Measurements from ENCODE around the gene CLIC1.

Gene CLIC1

GRCh38 chr6:31691078-31691463, 45.3 kb downstream of the CLIC1 start:
- no peak overlapping the region for H3K4ac ChIP-seq (ENCODE audit: low read depth, low read length)
- no peak overlapping the region for H2AFZ ChIP-seq (ENCODE audit: insufficient read depth, low read length, poor library complexity)
- no CpG with 5 or more reads among the region's 6 CpGs for whole genome bisulfite sequencing (ENCODE audit: extremely low coverage, insufficient coverage, insufficient read length)
- H3K18ac ChIP-seq (ENCODE audit: low read length) = no peak overlapping the region
- H3K27me3 ChIP-seq (ENCODE audit: insufficient read depth, low read length) = no peaks in the 10 kb centered on the region
- H3K79me2 ChIP-seq (ENCODE audit: control insufficient read depth, insufficient read depth, low read length, poor library complexity) = no peaks in the 10 kb centered on the region
- H3K9me3 ChIP-seq (ENCODE audit: insufficient read depth, low read depth, low read length) = no peaks in the 10 kb centered on the region
- no peak overlapping the region for H3K9ac ChIP-seq (ENCODE audit: low read length)
- no peak overlapping the region for H3K4me3 ChIP-seq (ENCODE audit: low read depth, low read length)
- H3K4me2 ChIP-seq (ENCODE audit: low read length) = peak overlapping the region; percentile 9
- peak overlapping the region; percentile 24 for H3K14ac ChIP-seq (ENCODE audit: low read length)
- peaks cover 11 to 13% of the 10 kb centered on the region in 2 experiments for H3K4me1 ChIP-seq (ENCODE audit: control insufficient read depth in 1 of 2, insufficient read depth in 2 of 2, low read length in 2 of 2)
- peak overlapping the region; percentile 61 for H2BK12ac ChIP-seq (ENCODE audit: low read length)
- no peak for DNase-seq
- peak overlapping the region; percentile 59 for H2AK5ac ChIP-seq (ENCODE audit: low read length)
- H3K79me1 ChIP-seq (ENCODE audit: low read length) = peaks cover 13% of the 10 kb centered on the region
- peak overlapping the region; percentile 15 for H4K91ac ChIP-seq (ENCODE audit: low read depth, low read length)
- no peak overlapping the region for H4K8ac ChIP-seq (ENCODE audit: low read depth, low read length)
- peak overlapping the region; percentile 63 for H3K27ac ChIP-seq (ENCODE audit: low read depth, low read length)
- H2BK120ac ChIP-seq (ENCODE audit: insufficient read depth, low read length, poor library complexity) = peak overlapping the region; percentile 43
- H3K23ac ChIP-seq (ENCODE audit: low read length) = no peak overlapping the region
- no peak overlapping the region for H4K12ac ChIP-seq (ENCODE audit: low read depth, low read length)
- peaks cover 68 to 70% of the 10 kb centered on the region in 2 experiments for H3K36me3 ChIP-seq (ENCODE audit: control insufficient read depth in 1 of 2, insufficient read depth in 2 of 2, low read length in 2 of 2)
- peak overlapping the region; percentile 39 for H2BK5ac ChIP-seq (ENCODE audit: low read depth, low read length, poor library complexity)

GRCh38 chr6:31690231-31691077, 45.9 kb downstream of the CLIC1 start:
- Histone ChIP-seq H3K9me3 (ENCODE audit: insufficient read depth, low read depth, low read length) (no peaks in the 10 kb centered on the region), H3K79me1 (ENCODE audit: low read length) (peaks cover 13% of the 10 kb centered on the region), H3K14ac (ENCODE audit: low read length) (peak overlapping the region; percentile 24), H2AFZ (ENCODE audit: insufficient read depth, low read length, poor library complexity) (peak overlapping the region; percentile 10), H3K9ac (ENCODE audit: low read length) (no peak overlapping the region), H3K4me2 (ENCODE audit: low read length) (peak overlapping the region; percentile 9), H3K79me2 (ENCODE audit: control insufficient read depth, insufficient read depth, low read length, poor library complexity) (no peaks in the 10 kb centered on the region), H2BK120ac (ENCODE audit: insufficient read depth, low read length, poor library complexity) (peak overlapping the region; percentile 43), H3K27ac (ENCODE audit: low read depth, low read length) (peak overlapping the region; percentile 63), H2BK5ac (ENCODE audit: low read depth, low read length, poor library complexity) (peak overlapping the region; percentile 64), H3K27me3 (ENCODE audit: insufficient read depth, low read length) (no peaks in the 10 kb centered on the region), H3K4me3 (ENCODE audit: low read depth, low read length) (no peak overlapping the region), H4K91ac (ENCODE audit: low read depth, low read length) (peak overlapping the region; percentile 22), H3K23ac (ENCODE audit: low read length) (no peak overlapping the region), H3K4me1 (ENCODE audit: control insufficient read depth in 1 of 2, insufficient read depth in 2 of 2, low read length in 2 of 2) (peaks cover 11 to 13% of the 10 kb centered on the region in 2 experiments), H2AK5ac (ENCODE audit: low read length) (peak overlapping the region; percentile 59), H4K12ac (ENCODE audit: low read depth, low read length) (no peak overlapping the region), H2BK12ac (ENCODE audit: low read length) (peak overlapping the region; percentile 61), H3K18ac (ENCODE audit: low read length) (no peak overlapping the region), H4K8ac (ENCODE audit: low read depth, low read length) (peak overlapping the region; percentile 72), H3K4ac (ENCODE audit: low read depth, low read length) (no peak overlapping the region), H3K36me3 (ENCODE audit: control insufficient read depth in 1 of 2, insufficient read depth in 2 of 2, low read length in 2 of 2) (peaks cover 68 to 69% of the 10 kb centered on the region in 2 experiments)
- no CpG with 5 or more reads among the region's 10 CpGs for WGBS (ENCODE audit: extremely low coverage, insufficient coverage, insufficient read length)
- DNase-seq = peak in 1 of 2 donors; percentile 18

GRCh38 chr6:31689249-31690110, 46.9 kb downstream of the CLIC1 start:
- H2BK120ac ChIP-seq (ENCODE audit: insufficient read depth, low read length, poor library complexity) = peak overlapping the region; percentile 37
- WGBS (ENCODE audit: extremely low coverage, insufficient coverage, insufficient read length) = no CpG with 5 or more reads among the region's 11 CpGs

GRCh38 chr6:31687860-31688693, 48.3 kb downstream of the CLIC1 start:
- no peak overlapping the region for H3K23ac ChIP-seq (ENCODE audit: low read length)
- no peak for DNase-seq
- no peak overlapping the region for H3K18ac ChIP-seq (ENCODE audit: low read length)
- H4K8ac ChIP-seq (ENCODE audit: low read depth, low read length) = no peak overlapping the region
- H4K91ac ChIP-seq (ENCODE audit: low read depth, low read length) = no peak overlapping the region
- no peaks in the 10 kb centered on the region for H3K79me2 ChIP-seq (ENCODE audit: control insufficient read depth, insufficient read depth, low read length, poor library complexity)
- no peak overlapping the region for H2AFZ ChIP-seq (ENCODE audit: insufficient read depth, low read length, poor library complexity)
- H4K12ac ChIP-seq (ENCODE audit: low read depth, low read length) = peak overlapping the region; percentile 39
- no peaks in the 10 kb centered on the region for H3K27me3 ChIP-seq (ENCODE audit: insufficient read depth, low read length)
- H2BK5ac ChIP-seq (ENCODE audit: low read depth, low read length, poor library complexity) = no peak overlapping the region
- H3K27ac ChIP-seq (ENCODE audit: low read depth, low read length) = no peak overlapping the region
- no peak overlapping the region for H2BK120ac ChIP-seq (ENCODE audit: insufficient read depth, low read length, poor library complexity)
- H3K9ac ChIP-seq (ENCODE audit: low read length) = no peak overlapping the region
- no peak overlapping the region for H2AK5ac ChIP-seq (ENCODE audit: low read length)
- WGBS (ENCODE audit: extremely low coverage, insufficient coverage, insufficient read length) = no CpG with 5 or more reads among the region's 14 CpGs
- no peak overlapping the region for H3K4me2 ChIP-seq (ENCODE audit: low read length)
- H3K36me3 ChIP-seq (ENCODE audit: control insufficient read depth in 1 of 2, insufficient read depth in 2 of 2, low read length in 2 of 2) = peaks cover 54 to 57% of the 10 kb centered on the region in 2 experiments
- peaks cover 11 to 17% of the 10 kb centered on the region in 2 experiments for H3K4me1 ChIP-seq (ENCODE audit: control insufficient read depth in 1 of 2, insufficient read depth in 2 of 2, low read length in 2 of 2)
- no peak overlapping the region for H3K4me3 ChIP-seq (ENCODE audit: low read depth, low read length)
- H3K9me3 ChIP-seq (ENCODE audit: insufficient read depth, low read depth, low read length) = no peaks in the 10 kb centered on the region
- peaks cover 13% of the 10 kb centered on the region for H3K79me1 ChIP-seq (ENCODE audit: low read length)
- no peak overlapping the region for H3K4ac ChIP-seq (ENCODE audit: low read depth, low read length)
- no peak overlapping the region for H3K14ac ChIP-seq (ENCODE audit: low read length)
- no peak overlapping the region for H2BK12ac ChIP-seq (ENCODE audit: low read length)

More at GRCh38 chr6:31689249-31690110, 46.9 kb downstream of the CLIC1 start:
- Histone ChIP-seq H3K4me3 (ENCODE audit: low read depth, low read length) (no peak overlapping the region), H3K4me2 (ENCODE audit: low read length) (no peak overlapping the region), H3K4ac (ENCODE audit: low read depth, low read length) (no peak overlapping the region), H3K9me3 (ENCODE audit: insufficient read depth, low read depth, low read length) (no peaks in the 10 kb centered on the region), H3K14ac (ENCODE audit: low read length) (peak overlapping the region; percentile 19), H4K91ac (ENCODE audit: low read depth, low read length) (peak overlapping the region; percentile 22), H4K12ac (ENCODE audit: low read depth, low read length) (no peak overlapping the region), H3K79me1 (ENCODE audit: low read length) (peaks cover 13% of the 10 kb centered on the region), H3K9ac (ENCODE audit: low read length) (no peak overlapping the region), H3K23ac (ENCODE audit: low read length) (no peak overlapping the region), H2AK5ac (ENCODE audit: low read length) (peak overlapping the region; percentile 58), H2BK12ac (ENCODE audit: low read length) (no peak overlapping the region), H2BK5ac (ENCODE audit: low read depth, low read length, poor library complexity) (peak overlapping the region; percentile 16), H4K8ac (ENCODE audit: low read depth, low read length) (no peak overlapping the region), H3K36me3 (ENCODE audit: control insufficient read depth in 1 of 2, insufficient read depth in 2 of 2, low read length in 2 of 2) (peaks cover 62 to 65% of the 10 kb centered on the region in 2 experiments), H2AFZ (ENCODE audit: insufficient read depth, low read length, poor library complexity) (no peak overlapping the region), H3K4me1 (ENCODE audit: control insufficient read depth in 1 of 2, insufficient read depth in 2 of 2, low read length in 2 of 2) (peaks cover 11 to 13% of the 10 kb centered on the region in 2 experiments), H3K27me3 (ENCODE audit: insufficient read depth, low read length) (no peaks in the 10 kb centered on the region), H3K27ac (ENCODE audit: low read depth, low read length) (no peak overlapping the region), H3K18ac (ENCODE audit: low read length) (no peak overlapping the region), H3K79me2 (ENCODE audit: control insufficient read depth, insufficient read depth, low read length, poor library complexity) (no peaks in the 10 kb centered on the region)
- DNase-seq = no peak

Data from trophoblast cell (in vitro differentiated cells and primary cell).